Right cardiac atrium (tissue), 5 donors: ENCODE results near the gene BRS3. TPM values are rescaled to one million over a fixed set of nuclear protein-coding genes. Genes with fewer than 3 reads are reported as not detected.

ENCODE experiments used
- ATAC-seq, 2 donors: fragments of 200-7000 bp; cut with Tn5 transposase; one replicate each; pipeline versions ENCODE4 v1.8.0 to v1.9.1; 2020; ENCODE audit warnings: moderate library complexity in 2 of 2, mild to moderate bottlenecking in 1 of 2
- DNase-seq, 3 donors: peaks; one replicate each; pipeline ENCODE4 v3.0.0-alpha.2; 2020
- H3K27ac ChIP-seq: one replicate; pipeline ENCODE4 v1.5.1; 2013; ENCODE audit warnings: mild to moderate bottlenecking, low read length, control low read depth, moderate library complexity
- H3K27me3 ChIP-seq: one replicate; pipeline ENCODE4 v1.6.1; 2013; ENCODE audit not compliant: control insufficient read depth, insufficient read depth
- H3K4me1 ChIP-seq: one replicate; pipeline ENCODE4 v1.6.1; 2013; ENCODE audit warnings: low read length; ENCODE audit not compliant: control insufficient read depth, insufficient read depth
- H3K4me3 ChIP-seq: one replicate; pipeline ENCODE4 v1.5.1; 2013; ENCODE audit warnings: low read length, control low read depth
- H3K9me3 ChIP-seq: one replicate; pipeline ENCODE4 v1.6.1; 2013; ENCODE audit warnings: low read length; ENCODE audit not compliant: control insufficient read depth
- WGBS: extraction: QIAGEN DNeasy Blood & Tissue Kit; methylation state at CpG from one replicate; pipeline ENCODE4 v1.1.7; 2013; 5-methylcytosine and 5-hydroxymethylcytosine counted together
- intact Hi-C, 4 donors: fragments of 100-400 bp; cut with DNase I; formaldehyde crosslinking; loops; one replicate each; pipeline versions ENCODE4 v1.11.0 to v1.14.0; 2022 to 2023
- polyA plus RNA-seq: library from polyadenylated mRNA; stranded (reverse); fragments of 200-250 nt; gene quantifications from one replicate; pipeline ENCODE4 v1.2.3, GENCODE V29; 2013
- total RNA-seq, 4 donors: library from RNA; stranded (reverse); fragmentation: NEBNext Ultra II Directional; extraction: Animal tissue kit (Norgen Biotek cat#: 25700); gene quantifications; one replicate each; pipeline ENCODE4 v1.2.1, GENCODE V29; 2021
- donor health status: healthy with polysubstance abuse.
- donor health status: DM: no; HTN: yes; CAD: no.
- donor health status: DM: no; HTN: no; CAD: no.
- donor health status: DM: no; HTN: yes; CAD: no; lungs with severe emphysema.
- donor health status: DM: yes; HTN: yes; CAD: no.

The BRS3 gene
- total and polyA plus RNA-seq, 5 donors: not detected

- Histone ChIP-seq H3K9me3 (no peaks in the 10 kb centered on the region), H3K27ac (no peak overlapping the region), H3K4me3 (no peak overlapping the region), H3K27me3 (no peaks in the 10 kb centered on the region), H3K4me1 (no peaks in the 10 kb centered on the region)
- intact Hi-C loops: no loop called here
- no peak for DNase-seq
- no peak for ATAC-seq
- 61% methylated on average over 5 of the region's 5 CpGs for WGBS
These were observed 30.3 kb upstream of the BRS3 start for GRCh38 chrX:136457303-136457917.

- Histone ChIP-seq H3K27ac (no peak overlapping the region), H3K27me3 (no peaks in the 10 kb centered on the region), H3K9me3 (no peaks in the 10 kb centered on the region), H3K4me1 (no peaks in the 10 kb centered on the region), H3K4me3 (no peak overlapping the region)
- DNase-seq: no peak
- intact Hi-C loops: no loop called here
- WGBS: 68% methylated on average over 3 of the region's 3 CpGs
- ATAC-seq: no peak
These were observed 23.2 kb upstream of the BRS3 start for GRCh38 chrX:136464589-136464988.

GRCh38 chrX:136467303-136467702, 20.4 kb upstream of the BRS3 start:
- no peaks in the 10 kb centered on the region for H3K4me1 ChIP-seq
- H3K4me3 ChIP-seq: no peak overlapping the region
- no peaks in the 10 kb centered on the region for H3K27me3 ChIP-seq
- DNase-seq (no peak), ATAC-seq (no peak)
- H3K9me3 ChIP-seq: no peaks in the 10 kb centered on the region
- intact Hi-C loops: no loop called here
- no peak overlapping the region for H3K27ac ChIP-seq
- 64% methylated on average over 3 of the region's 3 CpGs for WGBS

GRCh38 chrX:136468391-136469103, 19.2 kb upstream of the BRS3 start:
- ATAC-seq (no peak), DNase-seq (no peak)
- H3K9me3 ChIP-seq: no peaks in the 10 kb centered on the region

GRCh38 chrX:136473663-136474062, 14.1 kb upstream of the BRS3 start:
- Histone ChIP-seq H3K9me3 (no peaks in the 10 kb centered on the region), H3K4me1 (peaks cover 1% of the 10 kb centered on the region), H3K27me3 (no peaks in the 10 kb centered on the region), H3K4me3 (no peak overlapping the region), H3K27ac (no peak overlapping the region)
- WGBS: 83% methylated on average over 4 of the region's 4 CpGs
- intact Hi-C loops: no loop called here
- no peak for ATAC-seq
- DNase-seq: no peak

More at GRCh38 chrX:136468391-136469103, 19.2 kb upstream of the BRS3 start:
- Histone ChIP-seq H3K27ac (no peak overlapping the region), H3K4me1 (peaks cover 1% of the 10 kb centered on the region), H3K4me3 (no peak overlapping the region), H3K27me3 (no peaks in the 10 kb centered on the region)
- 91% methylated on average over 2 of the region's 2 CpGs for WGBS
- intact Hi-C loops: no loop called here

GRCh38 chrX:136475236-136475635, 12.5 kb upstream of the BRS3 start:
- Histone ChIP-seq H3K4me3 (no peak overlapping the region), H3K4me1 (peaks cover 1% of the 10 kb centered on the region), H3K27ac (no peak overlapping the region), H3K27me3 (no peaks in the 10 kb centered on the region), H3K9me3 (no peaks in the 10 kb centered on the region)
- ATAC-seq (no peak), DNase-seq (no peak)
- intact Hi-C loops: no loop called here
- 47% methylated on average over 3 of the region's 3 CpGs for WGBS

GRCh38 chrX:136476501-136476900, 11.2 kb upstream of the BRS3 start:
- no peak for DNase-seq
- Histone ChIP-seq H3K4me3 (no peak overlapping the region), H3K9me3 (no peaks in the 10 kb centered on the region), H3K4me1 (peaks cover 1% of the 10 kb centered on the region), H3K27ac (no peak overlapping the region), H3K27me3 (no peaks in the 10 kb centered on the region)
- intact Hi-C loops: no loop called here
- 90% methylated on average over 2 of the region's 2 CpGs for WGBS
- no peak for ATAC-seq

GRCh38 chrX:136477026-136477425, 10.7 kb upstream of the BRS3 start:
- ATAC-seq (no peak), DNase-seq (no peak)
- 80% methylated on average over 2 of the region's 2 CpGs for WGBS
- intact Hi-C loops: no loop called here
- Histone ChIP-seq H3K4me3 (no peak overlapping the region), H3K27me3 (no peaks in the 10 kb centered on the region), H3K9me3 (no peaks in the 10 kb centered on the region), H3K4me1 (peaks cover 1% of the 10 kb centered on the region), H3K27ac (no peak overlapping the region)

- Histone ChIP-seq H3K9me3 (no peaks in the 10 kb centered on the region), H3K4me3 (no peak overlapping the region), H3K27ac (no peak overlapping the region), H3K27me3 (no peaks in the 10 kb centered on the region), H3K4me1 (no peaks in the 10 kb centered on the region)
- ATAC-seq: peak; percentile 55 to 61
- 24% methylated on average over 4 of the region's 4 CpGs for WGBS
- DNase-seq: peak in 1 of 3 donors; percentile 32
- intact Hi-C loops: no loop called here
These were observed 7.4 kb upstream of the BRS3 start for GRCh38 chrX:136480383-136480782.

GRCh38 chrX:136488706-136489105, 959 bp downstream of the BRS3 start:
- intact Hi-C loops: no loop called here
- WGBS: 52% methylated on average over 5 of the region's 5 CpGs
- ATAC-seq (no peak), DNase-seq (no peak)
- Histone ChIP-seq H3K27me3 (no peaks in the 10 kb centered on the region), H3K4me3 (no peak overlapping the region), H3K9me3 (no peaks in the 10 kb centered on the region), H3K4me1 (no peaks in the 10 kb centered on the region), H3K27ac (no peak overlapping the region)

- H3K4me3 ChIP-seq: no peak overlapping the region
- H3K9me3 ChIP-seq: no peaks in the 10 kb centered on the region
- no peak overlapping the region for H3K27ac ChIP-seq
- 72% methylated on average over 6 of the region's 6 CpGs for WGBS
- DNase-seq (no peak), ATAC-seq (no peak)
- H3K4me1 ChIP-seq: no peaks in the 10 kb centered on the region
- intact Hi-C loops: no loop called here
- H3K27me3 ChIP-seq: no peaks in the 10 kb centered on the region
These were observed 4.1 kb downstream of the BRS3 start for GRCh38 chrX:136491832-136492231.
